ENCODE results near the gene ZNF516.

ZNF516 gene

GRCh38 chr18:76376225-76376624, 118.8 kb downstream of the ZNF516 start:
- DNase-seq = no peak

- no peak for DNase-seq
Measured at GRCh38 chr18:76374330-76375281, 120.4 kb downstream of the ZNF516 start.

GRCh38 chr18:76373297-76373696, 121.7 kb downstream of the ZNF516 start:
- no peak for DNase-seq

- no peak for DNase-seq
Measured at GRCh38 chr18:76371301-76372203, 123.5 kb downstream of the ZNF516 start.

GRCh38 chr18:76370686-76371085, 124.4 kb downstream of the ZNF516 start:
- no peak for DNase-seq

- DNase-seq = no peak
Measured at GRCh38 chr18:76370201-76370600, 124.8 kb downstream of the ZNF516 start.

- DNase-seq = no peak
Measured at GRCh38 chr18:76369791-76370190, 125.3 kb downstream of the ZNF516 start.

GRCh38 chr18:76368976-76369375, 126.1 kb downstream of the ZNF516 start:
- no peak for DNase-seq

GRCh38 chr18:76368271-76368670, 126.8 kb downstream of the ZNF516 start:
- DNase-seq = no peak

GRCh38 chr18:76367168-76368125, 127.6 kb downstream of the ZNF516 start:
- DNase-seq = no peak

- DNase-seq = no peak
Measured at GRCh38 chr18:76365561-76365960, 129.5 kb downstream of the ZNF516 start.

- DNase-seq = no peak
Measured at GRCh38 chr18:76364282-76365259, 130.5 kb downstream of the ZNF516 start.

GRCh38 chr18:76363436-76364120, 131.5 kb downstream of the ZNF516 start:
- DNase-seq = no peak

GRCh38 chr18:76362676-76363075, 132.4 kb downstream of the ZNF516 start:
- no peak for DNase-seq

GRCh38 chr18:76361219-76361618, 133.8 kb downstream of the ZNF516 start:
- DNase-seq = no peak

GRCh38 chr18:76359909-76360308, 135.1 kb downstream of the ZNF516 start:
- no peak for DNase-seq

- DNase-seq = no peak
Measured at GRCh38 chr18:76358774-76359173, 136.3 kb downstream of the ZNF516 start.

- no peak for DNase-seq
Measured at GRCh38 chr18:76357585-76358260, 137.3 kb downstream of the ZNF516 start.

GRCh38 chr18:76357174-76357573, 137.9 kb downstream of the ZNF516 start:
- no peak for DNase-seq

- no peak for DNase-seq
Measured at GRCh38 chr18:76356666-76357065, 138.4 kb downstream of the ZNF516 start.

All from SHP77 (cell line).